RPMI8226 (cell line): ENCODE results near the gene FAM180B.
A peak's percentile ranks its signal among the peaks of the same experiment; 100 is the strongest.

Experiments used
- DNase-seq: peaks from one replicate; pipeline ENCODE4 v3.0.0-alpha.2; 2015

FAM180B gene

GRCh38 chr11:47570651-47571356 lies 15.7 kb upstream of the FAM180B start:
- DNase-seq, result no peak

GRCh38 chr11:47571357-47571729 lies 15.1 kb upstream of the FAM180B start:
- DNase-seq, result no peak

- no peak for DNase-seq
Measured at GRCh38 chr11:47571895-47572294, 14.6 kb upstream of the FAM180B start.

DNA sequence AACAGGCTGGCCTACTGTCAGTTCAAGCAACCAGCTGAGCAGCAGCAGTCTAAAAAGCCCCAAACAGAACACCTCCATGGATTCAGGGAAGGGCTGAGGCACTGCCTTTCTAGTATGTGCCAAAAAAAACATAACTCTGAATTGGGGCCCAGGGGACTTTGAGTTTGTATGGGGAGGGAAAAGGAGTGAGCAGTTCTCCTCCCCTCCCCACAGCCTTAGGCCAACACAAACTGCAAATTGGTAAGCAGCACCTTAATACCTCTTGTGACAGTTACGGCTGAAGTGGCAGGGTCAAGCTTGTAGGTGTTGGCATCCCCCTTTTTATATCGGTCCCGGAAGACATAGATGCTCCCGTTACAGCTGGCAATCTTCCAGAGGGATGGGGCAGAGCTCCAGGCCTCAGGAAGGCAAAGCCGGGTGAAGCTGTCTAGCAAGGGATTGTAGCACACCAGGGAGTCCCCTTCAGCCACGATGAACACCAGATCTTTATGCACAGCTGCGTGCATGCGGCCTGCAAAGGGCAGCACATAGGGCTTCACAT lies 13.7 kb upstream of the FAM180B start:
- DNase-seq, result no peak

DNA sequence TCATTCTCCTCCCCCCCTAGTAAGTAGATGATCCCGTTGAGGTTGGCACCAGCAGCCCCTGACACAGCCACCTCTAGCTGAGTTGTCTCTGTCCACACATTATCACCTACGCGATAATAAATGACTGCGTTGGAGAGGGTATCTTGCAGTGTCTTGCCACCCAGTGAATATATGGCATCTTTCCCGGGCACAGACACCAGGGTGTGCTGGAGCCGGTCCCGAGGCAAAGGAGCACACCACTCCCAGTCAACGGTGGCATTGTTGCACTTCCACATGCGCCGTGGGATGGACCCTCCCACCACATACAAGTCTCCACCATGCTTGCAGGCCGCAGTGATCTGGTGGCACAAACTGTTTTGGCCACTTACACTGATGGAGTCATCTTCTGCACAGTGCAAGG lies 13.2 kb upstream of the FAM180B start:
- DNase-seq, result no peak

DNA sequence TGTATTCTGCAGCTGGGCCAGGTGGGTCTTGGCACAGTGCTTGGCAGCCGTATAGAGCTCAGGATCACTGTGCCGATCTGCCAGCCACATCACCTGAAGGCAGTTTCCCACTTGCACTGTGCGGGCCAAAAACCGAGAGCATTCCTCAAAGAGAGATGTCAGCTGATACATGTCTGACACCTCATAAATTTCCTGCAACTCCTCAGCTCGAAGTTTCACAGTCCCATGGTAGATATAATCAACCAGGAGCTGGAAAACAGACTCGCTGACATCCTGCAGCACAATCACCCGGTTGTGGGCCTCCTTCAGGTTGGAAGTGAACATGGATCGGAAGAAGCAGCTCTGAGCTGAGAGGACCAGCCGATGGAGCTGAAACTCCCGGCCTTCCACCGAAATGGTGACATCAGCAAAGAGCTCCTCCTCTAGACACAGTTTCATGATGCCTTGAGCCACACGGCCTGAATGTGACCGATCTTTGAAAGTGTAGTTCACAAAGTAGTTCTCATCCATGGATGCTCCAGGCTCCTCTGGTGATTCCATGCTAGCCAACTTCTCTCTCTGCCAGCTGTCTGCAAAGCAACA lies 8.9 kb upstream of the FAM180B start:
- no peak for DNase-seq

DNA sequence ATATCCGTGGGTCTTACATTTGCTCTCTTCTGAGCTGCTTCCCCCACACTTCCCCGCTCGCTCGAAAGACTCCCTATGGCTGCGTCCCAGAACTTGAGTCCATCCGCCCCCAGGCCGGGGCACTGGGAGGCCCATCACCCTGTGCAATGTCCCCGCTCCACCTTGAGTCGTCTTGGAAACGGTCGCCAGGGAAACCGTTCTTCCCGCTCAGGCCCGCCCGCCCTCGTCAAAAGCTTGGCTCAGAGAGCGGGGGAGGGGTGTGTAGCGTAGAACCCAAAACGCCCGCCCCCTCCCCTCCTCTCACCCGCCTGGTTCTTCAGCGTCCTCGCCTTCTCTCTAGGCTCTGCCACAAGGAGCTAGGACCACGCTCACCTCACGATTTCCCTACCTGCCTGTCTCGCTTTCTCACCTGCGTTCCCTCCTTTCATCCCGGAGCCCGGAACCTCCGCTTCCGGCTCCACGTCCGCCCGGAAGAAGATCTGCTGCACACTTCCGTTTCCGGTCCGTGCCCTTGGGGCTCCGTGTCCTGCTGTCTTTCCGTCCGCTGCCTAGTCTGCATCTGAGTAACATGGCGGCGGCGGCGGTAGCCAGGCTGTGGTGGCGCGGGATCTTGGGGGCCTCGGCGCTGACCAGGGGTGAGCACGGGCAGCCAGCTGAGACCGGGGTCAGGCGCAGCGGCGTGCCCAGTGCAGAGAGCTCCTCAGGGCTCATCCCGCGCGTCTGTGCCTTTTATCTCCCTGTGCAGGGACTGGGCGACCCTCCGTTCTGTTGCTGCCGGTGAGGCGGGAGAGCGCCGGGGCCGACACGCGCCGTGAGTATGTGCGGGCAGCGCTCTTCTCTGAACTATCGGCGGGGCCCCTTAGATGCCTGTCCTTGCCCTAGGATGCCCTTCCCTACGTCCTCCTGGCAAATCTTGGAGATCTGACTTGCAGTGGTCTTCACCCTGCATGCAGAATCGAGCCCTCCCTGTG lies 7.7 kb upstream of the FAM180B start, which contains the start of the genes KBTBD4 and NDUFS3:
KBTBD4 (minus strand) TSS at position 447 of the 971 bp plus-strand sequence; CDS start at position 428, 19 bp downstream.
NDUFS3 (plus strand) TSS at position 551 of the 971 bp plus-strand sequence; CDS start at position 569, 18 bp downstream.
- peak; percentile 88 for DNase-seq

GRCh38 chr11:47583844-47584243 lies 2.6 kb upstream of the FAM180B start:
- DNase-seq, result no peak

DNA sequence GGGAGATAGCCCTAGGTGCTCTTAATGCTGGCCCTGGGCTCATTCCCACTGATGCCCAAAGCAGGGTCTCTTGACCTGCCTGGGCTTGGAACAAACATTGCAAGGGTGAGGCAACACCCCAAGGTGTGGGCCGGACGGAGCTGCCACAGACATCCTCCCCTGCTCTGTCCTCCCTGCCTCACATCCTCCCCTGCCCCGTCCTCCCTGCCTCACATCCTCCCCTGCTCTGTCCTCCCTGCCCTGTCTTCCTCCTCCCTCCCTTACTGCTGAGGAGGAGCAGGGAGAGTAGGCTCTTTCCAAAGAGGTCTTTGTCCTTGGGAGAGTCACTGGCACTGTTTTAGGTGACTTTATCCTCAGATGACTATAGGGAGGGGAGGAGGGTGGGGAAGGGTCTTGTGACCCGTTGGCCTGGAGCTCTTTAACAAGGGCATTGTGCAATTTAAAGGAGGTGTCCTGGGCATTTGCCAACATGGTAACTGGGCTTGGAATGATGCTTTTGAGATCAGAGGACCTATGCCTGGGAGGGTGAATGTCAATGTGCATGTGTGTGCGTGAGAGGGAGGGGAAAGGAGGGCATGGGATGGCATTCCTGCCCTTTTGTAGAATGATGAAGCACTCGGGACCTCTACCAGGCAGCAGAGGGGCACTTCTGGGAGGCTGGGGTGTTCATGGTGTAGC lies 700 bp downstream of the FAM180B start:
- DNase-seq, result no peak

DNA sequence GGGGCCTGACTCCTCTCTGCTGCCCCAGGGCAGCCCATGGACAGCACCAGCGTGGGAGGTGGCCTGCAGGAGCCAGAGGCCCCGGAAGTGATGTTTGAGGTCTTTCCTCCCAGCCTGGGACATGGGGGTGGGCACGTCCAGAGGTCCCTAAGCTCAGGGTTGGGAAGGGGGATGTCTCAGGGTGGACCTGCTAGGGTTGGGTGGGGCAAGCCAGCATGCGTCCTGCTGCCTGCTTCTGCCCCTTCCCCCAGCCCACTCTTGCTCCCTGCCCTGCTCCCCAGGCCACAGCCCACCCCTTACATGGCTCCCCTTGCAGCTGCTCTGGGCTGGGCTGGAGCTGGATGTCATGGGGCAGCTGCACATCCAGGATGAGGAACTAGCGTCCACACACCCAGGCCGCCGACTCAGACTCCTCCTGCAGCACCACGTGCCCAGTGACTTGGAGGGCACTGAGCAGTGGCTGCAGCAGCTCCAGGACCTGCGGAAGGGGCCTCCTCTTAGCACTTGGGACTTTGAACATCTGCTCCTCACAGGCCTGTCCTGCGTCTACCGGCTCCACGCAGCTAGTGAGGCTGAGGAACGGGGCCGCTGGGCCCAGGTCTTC lies 1.3 kb downstream of the FAM180B start:
- no peak for DNase-seq

- DNase-seq, result no peak
Measured at GRCh38 chr11:47589118-47589517, 2.6 kb downstream of the FAM180B start.

DNA sequence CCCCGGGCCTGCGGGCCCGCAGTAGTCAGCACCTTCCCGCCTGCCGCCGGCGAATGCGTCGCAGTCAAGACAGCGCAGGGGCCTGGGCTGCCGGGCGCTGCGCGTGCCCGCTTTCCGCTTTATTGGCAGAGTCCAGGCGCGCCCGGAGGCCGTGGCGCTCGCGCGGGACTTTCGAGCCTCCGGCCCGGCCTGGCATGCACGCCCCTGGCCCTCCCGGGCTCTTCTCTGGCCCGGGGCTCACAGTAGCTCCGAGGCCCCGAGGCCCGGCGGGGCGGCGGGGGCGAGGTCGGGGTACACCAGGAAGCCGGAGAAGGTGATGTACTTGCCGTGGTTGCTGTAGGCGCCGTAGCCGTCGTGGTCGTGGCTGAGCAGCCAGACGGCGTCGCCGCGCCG lies 3.1 kb downstream of the FAM180B start:
- DNase-seq, result no peak

DNA sequence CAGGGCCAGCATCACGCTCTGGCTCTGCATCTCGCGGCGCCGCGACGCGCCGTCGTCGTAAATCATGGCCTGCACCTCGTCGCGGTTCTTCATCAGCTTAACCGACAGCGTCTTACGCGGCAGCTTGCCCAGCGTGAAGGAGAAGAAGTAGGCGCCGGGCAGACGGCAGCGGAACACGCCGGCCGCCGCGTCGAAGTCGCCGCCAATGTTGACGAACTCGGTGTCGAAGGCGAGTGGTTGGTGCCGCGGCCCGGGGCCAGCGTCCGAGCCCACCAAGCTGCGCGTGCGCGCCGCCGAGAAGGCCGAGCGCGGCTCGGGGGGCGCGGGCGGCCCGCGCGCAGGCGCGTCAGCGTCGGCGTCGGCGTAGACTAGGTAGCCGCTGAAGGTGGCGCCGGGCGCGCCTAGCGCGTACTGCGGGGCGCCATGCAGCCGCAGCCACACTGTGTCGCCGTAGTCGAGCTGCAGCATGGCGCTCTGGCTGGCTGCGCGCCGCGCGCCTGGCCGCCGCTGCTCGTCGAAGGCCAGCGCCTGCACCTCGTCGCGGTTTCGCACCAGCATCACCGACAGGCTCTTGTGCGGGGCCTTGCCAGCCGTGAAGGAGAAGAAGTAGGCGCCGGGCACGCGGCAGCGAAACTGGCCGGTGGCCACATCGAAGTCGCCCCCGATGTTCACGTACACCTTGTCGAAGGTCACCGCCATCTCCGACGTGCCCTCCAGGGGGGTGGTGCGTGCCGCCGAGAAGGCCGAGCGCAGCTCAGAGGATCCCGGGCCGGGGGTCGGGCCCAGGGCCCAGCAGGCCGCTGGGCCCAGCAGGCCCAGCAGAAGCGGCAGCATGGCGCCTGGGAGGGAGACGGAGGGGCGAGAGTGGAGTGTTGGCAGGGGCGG lies 3.7 kb downstream of the FAM180B start:
- no peak for DNase-seq

GRCh38 chr11:47591764-47592163 lies 5.3 kb downstream of the FAM180B start:
- no peak for DNase-seq

DNA sequence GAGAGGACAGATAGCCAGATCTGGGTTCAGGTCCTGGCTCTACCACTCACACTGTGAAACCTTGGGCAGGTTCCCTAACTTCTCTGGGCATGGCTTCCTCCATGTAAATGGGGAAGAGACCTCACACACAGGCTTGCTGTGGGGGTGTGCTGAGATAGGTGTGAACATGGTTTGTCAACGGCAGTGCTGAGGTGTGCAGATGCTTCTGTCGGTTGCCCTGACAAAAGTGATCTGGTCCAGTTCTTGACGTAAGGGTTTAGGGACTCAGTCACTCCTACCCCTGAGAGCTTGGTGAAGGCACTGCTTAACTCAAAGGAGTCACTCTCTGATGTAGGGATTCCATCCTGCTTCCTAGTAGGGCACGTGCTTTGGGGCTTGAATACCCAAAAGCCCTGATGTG lies 5.8 kb downstream of the FAM180B start:
- DNase-seq, result no peak

GRCh38 chr11:47592970-47593369 lies 6.5 kb downstream of the FAM180B start:
- DNase-seq, result no peak

DNA sequence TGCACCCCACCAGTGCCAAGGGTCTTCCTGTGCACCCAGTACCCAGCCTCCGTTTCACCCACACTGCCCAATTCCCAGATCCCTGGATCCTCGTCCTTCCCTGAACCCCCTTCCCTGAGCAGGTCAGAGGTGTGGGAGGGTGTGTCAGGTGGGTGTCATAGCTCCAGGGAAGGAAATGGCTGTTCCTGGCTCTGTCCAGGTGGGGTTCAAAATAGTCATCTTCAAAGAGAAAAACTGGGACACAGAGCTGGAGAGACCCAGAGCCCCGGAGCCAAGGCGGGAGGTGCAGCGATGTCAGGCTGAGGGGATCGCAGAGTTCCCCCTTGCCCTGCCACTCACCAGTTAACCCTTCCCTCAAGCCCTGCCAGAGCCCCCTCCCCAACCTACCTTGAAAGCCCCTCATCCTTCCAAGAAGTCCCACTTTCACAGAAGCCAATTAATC lies 7.0 kb downstream of the FAM180B start:
- no peak for DNase-seq

GRCh38 chr11:47593934-47594855 lies 7.7 kb downstream of the FAM180B start, which contains the start of gene C1QTNF4:
Gene C1QTNF4 (minus strand): TSS chr11:47594411. CDS start chr11:47590810, 3,601 bp downstream.
- no peak for DNase-seq

GRCh38 chr11:47595029-47595428 lies 8.6 kb downstream of the FAM180B start:
- DNase-seq, result no peak

DNA sequence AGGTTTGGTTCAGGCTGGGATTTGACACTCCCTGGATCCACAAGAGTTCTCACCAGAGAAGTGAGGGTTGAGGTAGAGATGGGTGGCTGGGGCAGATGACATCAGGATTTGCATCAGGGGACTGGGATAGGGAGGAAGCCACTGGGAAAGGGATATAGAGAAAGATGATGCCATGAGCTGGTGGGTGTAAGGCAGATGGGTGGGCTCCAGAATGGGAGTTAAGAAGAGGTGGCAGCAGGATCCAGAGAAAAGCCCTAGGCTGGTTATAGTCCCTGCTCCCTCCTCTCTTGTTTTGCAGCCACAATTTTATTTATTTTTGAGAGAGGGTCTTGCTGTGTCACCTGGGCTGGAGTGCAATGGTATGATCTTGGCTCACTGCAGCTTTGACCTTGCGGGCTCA lies 9.5 kb downstream of the FAM180B start:
- no peak for DNase-seq
